Right ventricle myocardium superior (tissue), 1 donor: ENCODE results near the gene SLC25A53. TPM values are rescaled to one million over a fixed set of nuclear protein-coding genes. Genes with fewer than 3 reads are reported as not detected.
"Not testable (repeated sequence)": the region's sequence is repeated elsewhere in the genome, so short reads cannot be mapped to it uniquely, and the experiment has no call there.

ENCODE experiments used
- ATAC-seq: fragments of 200-7000 bp; cut with Tn5 transposase; one replicate; pipeline ENCODE4 v1.9.1; 2020; ENCODE audit warnings: mild to moderate bottlenecking; ENCODE audit not compliant: poor library complexity
- DNase-seq: peaks from one replicate; pipeline ENCODE4 v3.0.0-alpha.2; 2020
- intact Hi-C: fragments of 100-400 bp; cut with DNase I; formaldehyde crosslinking; loops from one replicate; pipeline ENCODE4 v1.11.2; 2022
- total RNA-seq: library from RNA; stranded (reverse); fragmentation: NEBNext Ultra II Directional; extraction: Animal tissue kit (Norgen Biotek cat#: 25700); gene quantifications from one replicate; pipeline ENCODE4 v1.2.1, GENCODE V29; 2021
- donor health status: DM: no; HTN: yes; CAD: no; lungs with severe emphysema.

The SLC25A53 gene
- total RNA-seq, 1 donor from 2014 or later = 11.9 TPM

DNA sequence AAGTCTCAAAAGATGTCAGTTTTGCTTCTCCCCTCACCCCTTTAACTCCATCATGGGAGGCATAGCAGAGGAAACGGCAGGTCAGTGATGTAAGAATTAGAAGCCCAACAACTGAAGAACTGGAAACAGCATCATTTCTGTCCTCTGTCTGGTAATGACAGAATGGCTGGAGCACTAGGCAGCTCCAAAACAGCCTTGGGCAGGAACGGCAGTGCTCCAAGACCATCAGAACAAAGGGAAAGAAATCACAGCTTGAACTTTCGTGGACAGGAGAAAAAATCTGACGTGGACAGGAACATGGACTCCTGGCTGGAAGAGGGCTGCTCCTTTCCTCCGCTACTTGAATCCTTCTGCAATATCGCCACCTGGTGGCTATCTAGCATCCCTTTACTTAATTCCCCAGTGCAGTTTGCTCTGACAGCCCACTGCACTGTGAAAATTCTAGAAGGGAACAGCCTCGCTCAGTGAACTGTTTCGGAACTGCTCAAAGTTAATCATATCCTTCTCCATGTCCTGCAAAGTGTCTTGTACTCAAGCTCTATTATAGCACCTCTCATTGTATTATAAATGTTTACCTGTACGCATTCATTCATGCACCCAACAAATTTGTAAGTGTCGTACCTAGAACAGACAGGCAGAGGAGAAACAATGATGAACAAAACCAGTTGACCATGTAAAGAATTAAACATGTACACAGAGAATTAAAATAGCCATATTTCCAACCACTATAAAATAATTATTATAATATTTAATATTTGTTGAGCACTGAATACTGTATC lies 20.4 kb downstream of the SLC25A53 start:
- ATAC-seq = peak; percentile 91

GRCh38 chrX:104135677-104136076 lies 21.1 kb downstream of the SLC25A53 start:
- DNase-seq (no peak), ATAC-seq (no peak)
- intact Hi-C loops = no loop called here

More for the DNA sequence above, 20.4 kb downstream of the SLC25A53 start:
- peak; percentile 37 for DNase-seq
- intact Hi-C loops = no loop called here

DNA sequence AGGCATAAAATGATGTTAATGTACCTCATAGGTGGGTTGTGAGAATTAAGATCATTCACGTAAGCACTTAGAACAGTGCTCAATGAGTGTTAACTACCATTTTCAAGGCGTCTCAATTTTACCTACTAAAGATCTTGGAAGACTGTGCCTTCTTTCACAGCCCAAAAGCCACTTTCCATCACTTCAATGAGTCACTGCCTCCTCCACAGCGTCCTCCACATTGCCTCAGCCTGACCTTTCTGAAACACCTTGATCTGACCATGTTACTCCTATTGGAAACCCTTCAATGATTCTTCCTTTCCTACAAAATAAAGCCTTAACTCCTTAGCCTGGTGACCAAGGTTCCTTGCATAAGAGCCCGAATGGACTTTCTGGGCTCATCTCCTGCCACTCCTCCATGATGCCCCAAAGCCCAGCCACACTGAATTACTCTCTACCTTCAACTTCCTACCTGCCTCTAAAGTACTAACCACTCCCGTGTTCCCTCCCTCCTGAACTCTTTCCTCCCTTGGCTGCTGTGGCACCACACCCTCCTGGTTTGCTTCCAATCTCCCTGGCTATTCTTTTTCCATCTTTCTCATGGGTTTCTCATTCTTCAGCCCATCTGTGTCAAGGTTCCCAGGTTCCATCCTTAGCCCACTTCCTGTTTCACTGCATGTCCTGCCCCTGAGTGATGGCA lies 22.1 kb downstream of the SLC25A53 start:
- ATAC-seq = no peak
- intact Hi-C loops = no loop called here

DNA sequence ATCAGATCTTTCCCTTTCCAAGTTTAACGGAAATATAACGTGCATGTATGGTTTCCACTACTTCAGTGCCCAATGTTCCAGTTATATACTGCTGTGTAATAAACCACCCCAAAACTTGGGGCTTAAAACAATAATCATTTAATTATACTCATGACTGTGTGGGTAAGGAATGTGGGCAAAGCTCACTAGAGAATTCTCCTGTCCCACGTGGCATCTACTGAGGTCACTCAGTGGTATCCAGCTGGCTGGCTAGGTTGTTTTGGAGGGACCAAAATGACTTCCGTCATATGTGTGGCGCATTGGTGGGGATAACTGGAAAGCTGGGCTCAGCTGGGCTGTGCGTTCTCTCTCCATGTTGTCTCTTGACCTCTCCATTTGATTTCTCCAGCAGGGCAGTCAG lies 26.0 kb downstream of the SLC25A53 start:
- no peak for ATAC-seq
- intact Hi-C loops = no loop called here
- no peak for DNase-seq

More for the DNA sequence above, 22.1 kb downstream of the SLC25A53 start:
- no peak for DNase-seq

GRCh38 chrX:104126856-104127255 lies 30.0 kb downstream of the SLC25A53 start:
- ATAC-seq = no peak
- DNase-seq = no peak
- intact Hi-C loops = no loop called here

GRCh38 chrX:104122829-104123228 lies 34.0 kb downstream of the SLC25A53 start:
- intact Hi-C loops = no loop called here
- no peak for ATAC-seq

DNA sequence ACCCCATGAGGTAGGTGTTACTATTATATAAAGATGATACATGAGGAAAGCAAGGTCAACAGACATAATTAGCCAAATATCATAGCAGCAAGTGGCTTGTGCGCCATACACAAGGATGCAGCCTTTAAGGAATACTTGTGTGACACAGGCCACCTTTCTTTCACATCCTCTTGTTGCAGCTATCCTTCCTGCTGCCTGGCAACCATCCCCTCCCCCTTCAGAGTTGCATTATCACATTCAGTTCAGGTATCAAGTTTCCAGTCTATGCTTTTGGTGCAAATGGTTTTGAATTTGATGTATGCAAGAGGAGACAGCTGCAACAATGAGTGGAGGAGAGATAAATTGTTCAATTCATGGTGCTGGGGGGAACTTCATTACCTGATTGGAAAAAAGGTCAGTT lies 38.0 kb downstream of the SLC25A53 start:
- DNase-seq = no peak
- no peak for ATAC-seq
- intact Hi-C loops = no loop called here

More at GRCh38 chrX:104122829-104123228, 34.0 kb downstream of the SLC25A53 start:
- no peak for DNase-seq

- ATAC-seq = no peak
- DNase-seq = no peak
- intact Hi-C loops = no loop called here
Observed at GRCh38 chrX:104117759-104118158, 39.0 kb downstream of the SLC25A53 start.

- peak; percentile 38 for DNase-seq
- intact Hi-C loops = no loop called here
- peak; percentile 81 for ATAC-seq
Observed at GRCh38 chrX:104113222-104113965, 43.4 kb downstream of the SLC25A53 start.

- peak; percentile 89 for ATAC-seq
- intact Hi-C loops = no loop called here
- DNase-seq = peak; percentile 67
Observed at GRCh38 chrX:104112326-104112951, 44.4 kb downstream of the SLC25A53 start, which contains the start of gene ZCCHC18. Gene ZCCHC18, plus strand, starts transcription at chrX:104112523. Its CDS starts 1,589 bp downstream, at chrX:104114112.

- intact Hi-C loops, DNase-seq, ATAC-seq: not testable (repeated sequence)
Observed at GRCh38 chrX:104110491-104111240, 46.1 kb downstream of the SLC25A53 start.

DNA sequence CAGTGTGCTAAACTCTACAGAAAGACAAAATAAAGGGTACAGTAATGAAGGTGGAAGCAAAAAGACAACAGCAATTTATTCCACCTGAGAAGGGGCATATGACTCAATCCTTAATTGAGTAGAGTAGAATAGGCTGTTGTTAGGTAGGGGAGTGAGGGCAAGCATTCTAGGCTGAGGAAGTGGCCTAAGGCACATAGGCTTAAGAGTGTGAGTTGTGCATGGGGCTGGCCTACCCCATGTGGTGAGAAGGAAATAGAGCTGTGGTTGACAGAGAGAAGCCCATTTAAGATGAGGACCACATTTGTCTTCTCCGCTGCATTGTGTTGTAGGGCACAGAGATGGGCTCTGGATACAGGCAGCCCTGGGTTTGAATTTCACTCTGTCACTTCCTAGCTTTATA lies 47.9 kb downstream of the SLC25A53 start:
- DNase-seq (no peak), ATAC-seq (no peak)
- intact Hi-C loops = no loop called here

DNA sequence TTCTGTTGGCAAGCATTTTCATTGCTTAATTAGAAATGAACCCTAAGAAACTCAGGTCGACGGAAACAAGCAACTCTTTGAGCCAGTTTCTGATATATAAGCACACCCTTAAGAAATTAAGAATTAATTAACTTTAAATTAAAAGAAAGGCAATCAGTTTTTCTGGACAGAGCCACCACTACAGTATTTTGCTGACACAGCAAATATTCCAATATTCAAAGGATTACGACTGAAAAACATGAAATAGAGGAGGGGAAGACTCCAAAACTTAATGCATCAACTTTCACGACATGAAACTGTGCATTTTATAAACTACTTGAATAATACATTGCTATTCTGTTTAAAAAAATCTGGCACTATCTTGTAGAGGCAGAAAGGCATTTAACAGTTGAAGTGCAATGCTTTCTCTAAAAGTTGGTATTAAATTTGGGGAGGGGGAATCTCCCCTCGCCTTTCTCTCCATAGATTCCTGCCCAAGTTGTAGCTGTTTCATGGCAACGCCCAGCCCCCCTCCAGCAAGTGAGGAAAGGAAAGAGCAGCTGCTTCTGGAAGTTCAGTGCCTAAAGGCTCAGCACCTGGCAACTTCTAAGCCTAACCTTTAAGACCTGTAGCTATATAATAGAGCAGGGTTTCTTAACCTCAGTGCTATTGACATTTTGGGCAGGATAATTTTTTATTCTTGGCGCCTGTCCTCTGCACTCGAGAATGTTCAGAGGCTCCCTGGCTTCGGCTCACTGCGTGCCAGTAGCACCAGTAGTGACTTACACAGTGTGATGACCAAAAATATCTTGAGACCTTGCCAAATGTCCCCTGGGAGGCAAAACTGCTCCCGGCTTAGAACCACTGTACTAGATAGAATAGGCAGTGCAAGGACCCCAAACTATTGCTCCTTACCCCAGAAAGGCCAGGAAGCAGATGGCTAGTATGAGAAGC lies 51.2 kb downstream of the SLC25A53 start:
- intact Hi-C loops = no loop called here
- DNase-seq = no peak
- ATAC-seq = peak; percentile 83

- intact Hi-C loops = no loop called here
- DNase-seq (no peak), ATAC-seq (no peak)
Observed at GRCh38 chrX:104104676-104105075, 52.1 kb downstream of the SLC25A53 start.

- ATAC-seq (no peak), DNase-seq (no peak)
- intact Hi-C loops = no loop called here
Observed at GRCh38 chrX:104098919-104099318, 57.9 kb downstream of the SLC25A53 start.

- no peak for DNase-seq
- peak; percentile 67 for ATAC-seq
- intact Hi-C loops = no loop called here
Observed at GRCh38 chrX:104098151-104098808, 58.5 kb downstream of the SLC25A53 start.

DNA sequence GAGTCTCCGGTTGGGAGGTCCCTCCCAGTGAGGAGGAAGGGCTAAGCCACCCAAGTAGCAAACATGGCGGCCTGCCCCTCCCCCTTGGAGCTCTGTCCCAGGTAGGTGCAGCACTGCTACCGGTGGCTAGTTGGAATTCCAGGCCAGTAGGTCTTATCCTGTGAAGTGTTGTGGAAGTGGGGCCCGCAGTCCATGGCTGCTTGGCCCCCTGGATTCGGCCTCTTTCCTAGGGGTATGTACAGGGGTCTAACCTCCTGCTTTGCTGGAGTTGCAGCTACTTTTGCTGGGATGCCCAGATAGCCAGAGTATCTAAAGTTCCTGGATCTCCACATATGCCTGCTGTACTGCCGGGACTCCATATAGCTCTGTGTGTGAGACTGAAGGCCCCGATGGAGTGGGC lies 70.9 kb downstream of the SLC25A53 start:
- no peak for DNase-seq
- no peak for ATAC-seq
- intact Hi-C loops = no loop called here
